ENCODE measurements around the gene GID4.
A peak's percentile ranks its signal among the peaks of the same experiment; 100 is the strongest.
"Not testable (repeated sequence)": the region's sequence is repeated elsewhere in the genome, so short reads cannot be mapped to it uniquely, and the experiment has no call there.

Gene GID4

GRCh38 chr17:18038861-18039534, at the start of gene GID4, which contains the start of gene ATPAF2:
Gene GID4 (plus strand): TSS chr17:18039408. CDS start chr17:18039465, 57 bp downstream.
Gene ATPAF2 (minus strand): TSS chr17:18039168. CDS start chr17:18039013, 155 bp downstream.
- Mint-ChIP-seq H3K36me3 (ENCODE audit: low read depth) (peaks cover 4% of the 10 kb centered on the region), H3K27ac (peak within 1 kb of the TSS; percentile 97), H3K9me3 (no peaks in the 10 kb centered on the region), H3K27me3 (no peaks in the 10 kb centered on the region), H3K4me1 (ENCODE audit: low read depth) (peaks cover 46% of the 10 kb centered on the region), H3K4me3 (peak within 1 kb of the TSS; percentile 97)

- peaks cover 2% of the 10 kb centered on the region for H3K4me1 Mint-ChIP-seq (ENCODE audit: low read depth)
- H3K27me3 Mint-ChIP-seq: no peaks in the 10 kb centered on the region
- no peaks in the 10 kb centered on the region for H3K9me3 Mint-ChIP-seq
- no peak overlapping the region for H3K4me3 Mint-ChIP-seq
- no peak overlapping the region for H3K27ac Mint-ChIP-seq
- H3K36me3 Mint-ChIP-seq (ENCODE audit: low read depth): no peaks in the 10 kb centered on the region
Measured at GRCh38 chr17:17989618-17990017, 49.6 kb upstream of the GID4 start.

GRCh38 chr17:17990282-17990681, 48.9 kb upstream of the GID4 start:
- H3K27me3 Mint-ChIP-seq: no peaks in the 10 kb centered on the region
- peaks cover 2% of the 10 kb centered on the region for H3K4me1 Mint-ChIP-seq (ENCODE audit: low read depth)
- H3K36me3 Mint-ChIP-seq (ENCODE audit: low read depth): no peaks in the 10 kb centered on the region
- H3K27ac Mint-ChIP-seq: no peak overlapping the region
- H3K4me3 Mint-ChIP-seq: no peak overlapping the region
- no peaks in the 10 kb centered on the region for H3K9me3 Mint-ChIP-seq

GRCh38 chr17:17993366-17993765, 45.8 kb upstream of the GID4 start:
- Mint-ChIP-seq H3K4me3 (no peak overlapping the region), H3K27me3 (no peaks in the 10 kb centered on the region), H3K4me1 (ENCODE audit: low read depth) (peaks cover 2% of the 10 kb centered on the region), H3K36me3 (ENCODE audit: low read depth) (no peaks in the 10 kb centered on the region), H3K27ac (no peak overlapping the region), H3K9me3 (no peaks in the 10 kb centered on the region)

GRCh38 chr17:17993852-17994251, 45.4 kb upstream of the GID4 start:
- H3K4me3 Mint-ChIP-seq: no peak overlapping the region
- no peaks in the 10 kb centered on the region for H3K36me3 Mint-ChIP-seq (ENCODE audit: low read depth)
- no peak overlapping the region for H3K27ac Mint-ChIP-seq
- H3K27me3 Mint-ChIP-seq: no peaks in the 10 kb centered on the region
- peaks cover 2% of the 10 kb centered on the region for H3K4me1 Mint-ChIP-seq (ENCODE audit: low read depth)
- H3K9me3 Mint-ChIP-seq: no peaks in the 10 kb centered on the region

GRCh38 chr17:17994271-17995069, 44.7 kb upstream of the GID4 start:
- Mint-ChIP-seq H3K27ac (no peak overlapping the region), H3K9me3 (no peaks in the 10 kb centered on the region)

GRCh38 chr17:17995887-17996286, 43.3 kb upstream of the GID4 start:
- not testable (repeated sequence) for H3K4me3 Mint-ChIP-seq; H3K36me3 Mint-ChIP-seq (ENCODE audit: low read depth); H3K4me1 Mint-ChIP-seq (ENCODE audit: low read depth); H3K27me3 Mint-ChIP-seq; H3K9me3 Mint-ChIP-seq; H3K27ac Mint-ChIP-seq

More at GRCh38 chr17:17994271-17995069, 44.7 kb upstream of the GID4 start:
- H3K36me3 Mint-ChIP-seq (ENCODE audit: low read depth): no peaks in the 10 kb centered on the region
- H3K27me3 Mint-ChIP-seq: no peaks in the 10 kb centered on the region
- H3K4me1 Mint-ChIP-seq (ENCODE audit: low read depth): peaks cover 2% of the 10 kb centered on the region
- H3K4me3 Mint-ChIP-seq: no peak overlapping the region

GRCh38 chr17:17998934-17999333, 40.3 kb upstream of the GID4 start:
- Mint-ChIP-seq H3K4me3 (no peak overlapping the region), H3K27ac (no peak overlapping the region), H3K27me3 (no peaks in the 10 kb centered on the region), H3K36me3 (ENCODE audit: low read depth) (no peaks in the 10 kb centered on the region), H3K9me3 (no peaks in the 10 kb centered on the region), H3K4me1 (ENCODE audit: low read depth) (no peaks in the 10 kb centered on the region)

GRCh38 chr17:17999364-18000029, 39.7 kb upstream of the GID4 start:
- Mint-ChIP-seq H3K36me3 (ENCODE audit: low read depth) (no peaks in the 10 kb centered on the region), H3K27me3 (no peaks in the 10 kb centered on the region), H3K4me1 (ENCODE audit: low read depth) (no peaks in the 10 kb centered on the region), H3K9me3 (no peaks in the 10 kb centered on the region), H3K4me3 (no peak overlapping the region), H3K27ac (no peak overlapping the region)

GRCh38 chr17:18000030-18000408, 39.2 kb upstream of the GID4 start:
- H3K9me3 Mint-ChIP-seq: no peaks in the 10 kb centered on the region
- no peaks in the 10 kb centered on the region for H3K27me3 Mint-ChIP-seq
- H3K36me3 Mint-ChIP-seq (ENCODE audit: low read depth): no peaks in the 10 kb centered on the region
- H3K4me3 Mint-ChIP-seq: no peak overlapping the region
- no peak overlapping the region for H3K27ac Mint-ChIP-seq
- no peaks in the 10 kb centered on the region for H3K4me1 Mint-ChIP-seq (ENCODE audit: low read depth)

- Mint-ChIP-seq H3K36me3 (ENCODE audit: low read depth) (no peaks in the 10 kb centered on the region), H3K4me1 (ENCODE audit: low read depth) (no peaks in the 10 kb centered on the region), H3K27me3 (no peaks in the 10 kb centered on the region), H3K4me3 (no peak overlapping the region), H3K9me3 (no peaks in the 10 kb centered on the region), H3K27ac (no peak overlapping the region)
Measured at GRCh38 chr17:18002171-18002570, 37.0 kb upstream of the GID4 start.

GRCh38 chr17:18004345-18004744, 34.9 kb upstream of the GID4 start:
- H3K36me3 Mint-ChIP-seq (ENCODE audit: low read depth): peaks cover 3% of the 10 kb centered on the region

GRCh38 chr17:18004884-18005305, 34.3 kb upstream of the GID4 start:
- H3K36me3 Mint-ChIP-seq (ENCODE audit: low read depth): peaks cover 3% of the 10 kb centered on the region
- no peaks in the 10 kb centered on the region for H3K4me1 Mint-ChIP-seq (ENCODE audit: low read depth)

More at GRCh38 chr17:18004345-18004744, 34.9 kb upstream of the GID4 start:
- Mint-ChIP-seq H3K27me3 (no peaks in the 10 kb centered on the region), H3K27ac (no peak overlapping the region), H3K9me3 (no peaks in the 10 kb centered on the region), H3K4me1 (ENCODE audit: low read depth) (no peaks in the 10 kb centered on the region), H3K4me3 (no peak overlapping the region)

GRCh38 chr17:18005496-18005895, 33.7 kb upstream of the GID4 start:
- Mint-ChIP-seq H3K27ac (no peak overlapping the region), H3K4me1 (ENCODE audit: low read depth) (no peaks in the 10 kb centered on the region), H3K36me3 (ENCODE audit: low read depth) (peaks cover 8% of the 10 kb centered on the region), H3K9me3 (no peaks in the 10 kb centered on the region), H3K4me3 (no peak overlapping the region), H3K27me3 (no peaks in the 10 kb centered on the region)

More at GRCh38 chr17:18004884-18005305, 34.3 kb upstream of the GID4 start:
- H3K27me3 Mint-ChIP-seq: no peaks in the 10 kb centered on the region
- H3K27ac Mint-ChIP-seq: no peak overlapping the region
- no peaks in the 10 kb centered on the region for H3K9me3 Mint-ChIP-seq
- H3K4me3 Mint-ChIP-seq: no peak overlapping the region
